Activated T-helper 17 cell treated with anti-CD3 and anti-CD28 coated beads, Interleukin-2, amount 50 U/mL, for 72 hours (primary cell): Measurements from ENCODE around the gene DNM1. TPM values are rescaled to one million over a fixed set of nuclear protein-coding genes. Genes with fewer than 3 reads are reported as not detected.

ENCODE experiments used
- ATAC-seq: fragments of 150-1000 bp; cut with Tn5 transposase; replicated peaks from 2 replicates; pipeline ENCODE4 v1.10.0; 2021; ENCODE audit warnings: mild to moderate bottlenecking, moderate library complexity
- H3K27ac Mint-ChIP-seq: one replicate; pipeline ENCODE4 v1.8.0; 2022; ENCODE audit warnings: mixed read lengths
- H3K27me3 Mint-ChIP-seq: one replicate; pipeline ENCODE4 v1.8.0; 2022; ENCODE audit warnings: mixed read lengths
- H3K36me3 Mint-ChIP-seq: one replicate; pipeline ENCODE4 v1.8.0; 2022; ENCODE audit warnings: low read depth, mild to moderate bottlenecking, mixed read lengths
- H3K4me1 Mint-ChIP-seq: one replicate; pipeline ENCODE4 v1.8.0; 2022; ENCODE audit warnings: mixed read lengths
- H3K4me3 Mint-ChIP-seq: one replicate; pipeline ENCODE4 v1.8.0; 2022; ENCODE audit warnings: mild to moderate bottlenecking, mixed read lengths
- H3K9me3 Mint-ChIP-seq: one replicate; pipeline ENCODE4 v1.8.0; 2022; ENCODE audit warnings: mixed read lengths
- total RNA-seq, 2 donors: library from RNA; stranded (reverse); gene quantifications; one replicate each; pipeline ENCODE4 v1.2.3, GENCODE V29; 2022

DNM1 gene
- total RNA-seq, 2 donors from 2014 or later: 0.84 to 9.2 TPM

DNA sequence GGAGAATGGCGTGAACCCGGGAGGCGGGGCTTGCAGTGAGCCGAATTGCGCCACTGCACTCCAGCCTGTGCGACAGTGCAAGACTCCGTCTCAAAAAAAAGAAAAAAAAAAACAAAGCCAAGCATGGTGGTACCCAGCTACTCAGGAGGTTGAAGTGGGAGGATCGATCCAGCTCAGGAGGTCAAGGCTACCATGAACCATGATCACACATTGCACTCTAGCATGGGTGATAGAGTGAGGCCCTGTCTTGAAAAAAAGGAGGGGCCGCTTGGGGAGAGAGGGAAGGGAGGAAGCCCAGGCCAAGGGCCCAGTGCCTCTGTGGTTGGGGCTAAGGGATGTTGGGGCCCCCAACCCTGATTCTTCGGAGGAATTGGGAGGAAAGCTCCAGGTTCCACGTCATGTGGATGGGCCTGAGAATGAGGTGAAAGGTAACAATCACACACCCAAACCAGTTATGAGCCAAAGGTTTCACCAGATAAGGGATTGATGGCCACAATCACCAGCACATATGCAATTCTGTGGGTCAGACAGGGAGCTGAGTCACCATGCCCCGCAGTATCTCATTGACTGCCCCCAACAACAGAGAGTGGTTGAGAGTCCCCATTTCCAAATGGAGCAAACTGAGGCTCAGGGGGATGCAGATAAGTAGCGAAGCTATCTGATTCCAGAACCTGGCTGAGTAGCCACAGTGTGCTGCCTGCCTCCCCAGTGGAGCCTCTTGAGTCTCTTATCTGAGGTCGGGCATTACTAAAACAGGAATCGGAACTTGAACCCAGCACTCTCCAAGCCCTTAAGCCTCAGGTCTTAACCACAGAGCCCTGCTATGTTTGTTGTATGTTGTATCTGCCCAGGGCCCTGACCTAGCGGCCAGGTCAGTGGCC, 93.4 kb downstream of the DNM1 start:
- H3K36me3 Mint-ChIP-seq: no peaks in the 10 kb centered on the region
- peaks cover 4% of the 10 kb centered on the region for H3K4me1 Mint-ChIP-seq
- H3K27ac Mint-ChIP-seq: peak overlapping the region; percentile 52
- no peaks in the 10 kb centered on the region for H3K9me3 Mint-ChIP-seq
- no peaks in the 10 kb centered on the region for H3K27me3 Mint-ChIP-seq
- no peak for ATAC-seq
- no peak overlapping the region for H3K4me3 Mint-ChIP-seq

DNA sequence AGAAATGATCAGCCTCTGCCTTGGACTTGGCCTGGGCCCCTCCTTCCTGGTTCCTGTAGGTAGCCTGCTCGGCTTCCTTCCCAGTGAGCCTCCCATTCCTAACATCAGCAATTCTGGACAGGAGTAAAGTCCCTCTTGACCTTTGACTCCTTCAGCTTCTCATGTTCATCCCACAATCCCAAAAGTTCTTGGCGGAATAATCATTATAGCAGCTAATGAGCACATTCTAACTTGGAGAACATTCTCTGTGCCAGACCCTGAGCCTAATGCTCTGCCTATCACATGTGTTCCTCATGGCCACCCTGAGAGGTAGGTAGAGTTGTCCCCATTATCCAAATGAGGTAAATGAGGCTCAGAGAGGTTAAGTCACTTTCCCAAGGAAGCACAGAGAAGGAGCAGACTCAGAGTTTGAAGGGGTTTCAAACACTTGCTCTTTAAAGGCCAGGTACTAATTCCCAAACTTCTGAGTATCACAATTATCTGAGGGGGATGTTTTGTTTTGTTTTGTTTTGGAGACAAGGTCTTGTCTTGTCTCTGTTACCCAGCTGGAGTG, 94.1 kb downstream of the DNM1 start:
- Mint-ChIP-seq H3K36me3 (no peaks in the 10 kb centered on the region), H3K27ac (peak overlapping the region; percentile 52), H3K4me3 (no peak overlapping the region), H3K27me3 (no peaks in the 10 kb centered on the region), H3K4me1 (peaks cover 4% of the 10 kb centered on the region), H3K9me3 (no peaks in the 10 kb centered on the region)
- ATAC-seq: no peak

GRCh38 chr9:128298535-128299482, 95.6 kb downstream of the DNM1 start:
- ATAC-seq: no peak
- no peaks in the 10 kb centered on the region for H3K27me3 Mint-ChIP-seq
- peaks cover 4% of the 10 kb centered on the region for H3K4me1 Mint-ChIP-seq
- H3K4me3 Mint-ChIP-seq: no peak overlapping the region
- no peaks in the 10 kb centered on the region for H3K9me3 Mint-ChIP-seq
- H3K27ac Mint-ChIP-seq: no peak overlapping the region
- H3K36me3 Mint-ChIP-seq: no peaks in the 10 kb centered on the region

DNA sequence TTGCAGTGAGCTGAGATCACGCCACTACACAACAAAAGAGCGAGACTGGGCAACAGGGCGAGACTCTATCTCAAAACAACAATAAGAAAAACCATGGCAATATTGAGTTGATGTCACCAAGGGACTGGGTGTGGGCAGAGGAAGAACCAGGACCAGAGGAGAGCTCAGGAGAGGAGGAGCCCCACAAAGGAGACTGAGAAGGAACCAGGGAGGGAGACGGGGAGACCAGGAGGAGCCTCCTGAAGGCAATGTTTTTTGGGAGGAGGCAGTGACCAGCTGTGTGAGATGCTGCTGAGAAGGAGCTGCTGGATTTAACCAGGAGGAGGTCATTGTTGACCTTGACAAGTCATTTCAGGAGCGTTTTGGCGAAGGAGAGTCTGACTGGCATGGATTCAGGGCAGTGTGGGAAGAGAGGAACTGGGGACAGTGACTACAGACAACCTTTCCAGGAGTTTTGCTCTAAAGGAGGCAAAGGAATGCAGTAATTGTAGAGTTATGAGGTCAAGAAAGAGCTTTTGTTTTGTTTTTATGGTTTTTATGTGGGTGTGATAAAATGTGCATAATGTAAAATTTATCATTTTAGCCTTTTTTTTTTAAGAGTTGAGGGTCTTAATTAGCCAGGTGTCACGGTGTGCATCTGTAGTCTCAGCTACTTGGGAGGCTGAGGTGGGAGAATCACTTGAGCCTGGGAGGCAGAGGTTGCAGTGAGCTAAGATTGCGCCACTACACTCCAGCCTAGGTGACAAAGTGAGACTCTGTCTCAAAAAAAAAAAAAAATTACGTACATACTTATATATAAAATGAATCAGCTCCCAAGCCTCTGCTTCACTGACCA, 101.2 kb downstream of the DNM1 start:
- Mint-ChIP-seq H3K27ac (peak overlapping the region; percentile 73), H3K9me3 (no peaks in the 10 kb centered on the region), H3K36me3 (peaks cover 15% of the 10 kb centered on the region), H3K4me1 (peaks cover 4% of the 10 kb centered on the region), H3K4me3 (no peak overlapping the region), H3K27me3 (no peaks in the 10 kb centered on the region)
- no peak for ATAC-seq

Other genes starting within 250 kb of the DNM1 start
- 10 to 100 TPM; 29.6 to 37.8 TPM for gene EEIG1, start 222.4 kb upstream of the DNM1 start, total RNA-seq
- 10 to 100 TPM in 1 of 2 donors, 1 to 10 TPM in 1; 9.0 to 15.0 TPM for gene NAIF1, start 136.1 kb upstream of the DNM1 start, total RNA-seq
- 10 to 100 TPM; 10.8 to 12.7 TPM for gene SLC25A25, start 135.1 kb upstream of the DNM1 start, total RNA-seq
- gene PTGES2, start 75.7 kb upstream of the DNM1 start, total RNA-seq: 10 to 100 TPM; 15.3 to 32.3 TPM
- gene LCN2, start 53.9 kb upstream of the DNM1 start, total RNA-seq: not detected
- 10 to 100 TPM; 65.7 to 71.9 TPM for gene BBLN, start 43.1 kb upstream of the DNM1 start, total RNA-seq
- 100 to 1,000 TPM; 113 to 123 TPM for gene CIZ1, start 11.8 kb upstream of the DNM1 start, total RNA-seq
- gene GOLGA2, start 72.6 kb downstream of the DNM1 start, total RNA-seq: 10 to 100 TPM; 31.2 to 60.0 TPM
- gene SWI5, start 72.9 kb downstream of the DNM1 start, total RNA-seq: 10 to 100 TPM; 12.1 to 14.9 TPM
- gene TRUB2, start 119.1 kb downstream of the DNM1 start, total RNA-seq: 10 to 100 TPM; 22.6 to 35.2 TPM
- gene COQ4, start 119.5 kb downstream of the DNM1 start, total RNA-seq: 10 to 100 TPM; 30.8 to 44.4 TPM
- gene SLC27A4, start 137.1 kb downstream of the DNM1 start, total RNA-seq: 10 to 100 TPM in 1 of 2 donors, 1 to 10 TPM in 1; 7.7 to 22.3 TPM
- 10 to 100 TPM; 41.4 to 83.5 TPM for gene URM1, start 168.0 kb downstream of the DNM1 start, total RNA-seq
- gene CERCAM, start 217.5 kb downstream of the DNM1 start, total RNA-seq: 1 to 10 TPM in 1 of 2 donors, under 1 TPM in 1; 0.56 to 1.7 TPM